Heart left ventricle (tissue), 16 donors: ENCODE data around the gene MED15. TPM values are rescaled to one million over a fixed set of nuclear protein-coding genes. Genes with fewer than 3 reads are reported as not detected.

Source experiments
- ATAC-seq, 4 donors: fragments of 200-7000 bp; cut with Tn5 transposase; one replicate each; pipeline ENCODE4 v1.9.1; 2020 to 2022; ENCODE audit warnings: moderate library complexity in 4 of 4, mild to moderate bottlenecking in 3 of 4, moderate number of reproducible peaks in 1 of 4
- DNase-seq, 5 donors: peaks; one replicate each; pipeline ENCODE4 v3.0.0-alpha.2; 2020
- H3K27ac ChIP-seq, 12 donors: fragments of 200-600 bp; sonication (generic) in 4 of 12; one replicate each; pipeline versions ENCODE4 v1.5.0 to v1.8.0; 2016 to 2022; ENCODE audit warnings: mild to moderate bottlenecking in 2 of 12
- H3K27me3 ChIP-seq, 9 donors: fragments of 200-600 bp; sonication (generic) in 2 of 9; one replicate each; pipeline versions ENCODE4 v1.5.1 to v1.8.0; 2016 to 2022; ENCODE audit warnings: mild to moderate bottlenecking in 3 of 9
- H3K36me3 ChIP-seq, 9 donors: fragments of 200-600 bp; sonication (generic) in 2 of 9; one replicate each; pipeline versions ENCODE4 v1.5.0 to v1.8.0; 2018 to 2022; ENCODE audit warnings: mild to moderate bottlenecking in 2 of 9
- H3K4me1 ChIP-seq, 12 donors: fragments of 200-600 bp; sonication (generic) in 4 of 12; one replicate each; pipeline versions ENCODE4 v1.5.0 to v1.8.0; 2016 to 2022; ENCODE audit warnings: mild to moderate bottlenecking in 3 of 12
- H3K4me3 ChIP-seq, 12 donors: fragments of 200-600 bp; sonication (generic) in 4 of 12; one replicate each; pipeline versions ENCODE4 v1.5.0 to v1.8.0; 2017 to 2022; ENCODE audit warnings: mild to moderate bottlenecking in 9 of 12, moderate library complexity in 4 of 12
- H3K9me3 ChIP-seq, 12 donors: fragments of 200-600 bp; sonication (generic) in 4 of 12; one replicate each; pipeline versions ENCODE4 v1.5.0 to v1.8.0; 2016 to 2022; ENCODE audit warnings: mild to moderate bottlenecking in 1 of 12
- CTCF ChIP-seq, 12 donors: fragments of 200-600 bp; sonication (generic) in 4 of 12; IDR thresholded peaks; one replicate each; pipeline versions ENCODE4 v1.5.0 to v1.8.0; 2018 to 2022; ENCODE audit warnings: antibody characterized with exemption in 12 of 12, mild to moderate bottlenecking in 5 of 12
- POLR2A ChIP-seq, 2 donors: fragments of 450-650 bp; IDR thresholded peaks; one replicate each; pipeline ENCODE4 v1.6.1; 2017; ENCODE audit warnings: antibody characterized with exemption in 2 of 2, mild to moderate bottlenecking in 2 of 2, moderate library complexity in 2 of 2
- WGBS, 4 donors: extraction: QIAGEN DNeasy Blood & Tissue Kit in 2 of 4; methylation state at CpG; one replicate each; pipeline versions ENCODE4 v1.1.5 to v1.1.7; 2013 to 2018; 5-methylcytosine and 5-hydroxymethylcytosine counted together
- intact Hi-C, 10 donors: fragments of 100-400 bp; cut with DNase I; formaldehyde crosslinking; loops; one replicate each; pipeline versions ENCODE4 v1.11.1 to v1.14.2; 2022
- polyA plus RNA-seq, 2 donors: library from polyadenylated mRNA; stranded (reverse); fragments of 200-250 nt; gene quantifications; one replicate each; pipeline ENCODE4 v1.2.3, GENCODE V29; 2013
- total RNA-seq, 9 donors: library from RNA; depleted of rRNA in 2 of 9; stranded (reverse); fragments of >200 nt in 2 of 9; fragmentation: NEBNext Ultra II Directional in 3 of 9; extraction: Animal tissue kit (Norgen Biotek cat#: 25700) in 3 of 9; gene quantifications; one replicate each; pipeline versions ENCODE4 v1.1.0 to v1.2.4, GENCODE V29; 2016 to 2023
- donor health status: ischemic (EF 13 %, LVEDD 7.1; RV severe dilation, severe dysfunction).
- donor health status: healthy with polysubstance abuse.
- donor health status: DM: no; HTN: yes; CAD: no.
- donor health status: DM: no; HTN: no; CAD: no.
- donor health status: ischemic (EF 25% LVEDD 6.9; RV normal size, moderate dysfunction).
- donor health status: ischemic (EF 25% LVEDD 5.7; RV mildly dilated, moderate dysfunction).
- donor health status: healthy.
- donor health status: DM: yes; HTN: yes; CAD: no.
- donor health status: ischemic (EF 35%, LVEDD 5.7; RV mildly dilated, moderate dysfunction).
- donor health status: nonischemic (EF 11% LVEDD 7.7; RV severe dilation, severe dysfunction).
- donor health status: DM: yes; HTN: yes; CAD: no.
- donor health status: PGD.
- donor health status: ischemic (EF 29% LVEDD 5.4; RV normal size, mild dysfunction).
- donor health status: nonischemic (EF 23%, LVEDD 6.1; RV moderate dilation, normal function).

MED15 gene
- total and polyA plus RNA-seq, 11 donors, result 27.9 to 78.3 (median 43.0) TPM

- no peak overlapping the region for H3K4me3 ChIP-seq
- intact Hi-C loops, result no loop called here
- TF ChIP-seq POLR2A (IDR thresholded peaks at IDR 0.05) (no peak), CTCF (IDR thresholded peaks at IDR 0.05) (no peak)
- ATAC-seq (no peak), DNase-seq (no peak)
- WGBS, 4 donors, result 93 to 98% (median 96%) methylated on average over 7 of the region's 7 CpGs
- no peaks in the 10 kb centered on the region for H3K9me3 ChIP-seq
- H3K36me3 ChIP-seq, result peaks cover 0 to 40% (median 13%) of the 10 kb centered on the region in 9 donors
- peaks cover 17 to 76% (median 65%) of the 10 kb centered on the region in 12 donors for H3K4me1 ChIP-seq
- H3K27me3 ChIP-seq, result no peaks in the 10 kb centered on the region
- no peak overlapping the region for H3K27ac ChIP-seq
These were observed 21.1 kb downstream of the MED15 start for GRCh38 chr22:20528405-20528978.

GRCh38 chr22:20530368-20531153 is 23.2 kb downstream of the MED15 start:
- H3K27me3 ChIP-seq, result no peaks in the 10 kb centered on the region
- no peak overlapping the region for H3K4me3 ChIP-seq
- TF ChIP-seq CTCF (IDR thresholded peaks at IDR 0.05), result no peak
- no peak for TF ChIP-seq POLR2A (IDR thresholded peaks at IDR 0.05)
- peaks cover 0 to 54% (median 13%) of the 10 kb centered on the region in 9 donors for H3K36me3 ChIP-seq
- intact Hi-C loops, result loop anchor here in 1 of 10 donors (2.0 kb wide), 1 partner anchor 22 kb away; no protein-coding TSS in a partner anchor
- peak in 2 of 5 donors; percentile 28 to 36 for DNase-seq
- H3K4me1 ChIP-seq, result peaks cover 17 to 78% (median 67%) of the 10 kb centered on the region in 12 donors
- 50 to 67% (median 60%) methylated on average over 15 of the region's 15 CpGs for WGBS, 4 donors
- H3K9me3 ChIP-seq, result no peaks in the 10 kb centered on the region
- H3K27ac ChIP-seq, result peak overlapping the region; percentile 1 to 90 (median 78)
- peak; percentile 3 to 26 (median 13) for ATAC-seq

GRCh38 chr22:20531154-20531403 is 23.7 kb downstream of the MED15 start:
- Histone ChIP-seq H3K27me3 (no peaks in the 10 kb centered on the region), H3K9me3 (no peaks in the 10 kb centered on the region), H3K27ac (peak overlapping the region; percentile 1 to 90 (median 78)), H3K4me3 (no peak overlapping the region), H3K4me1 (peaks cover 17 to 78% (median 64%) of the 10 kb centered on the region in 12 donors), H3K36me3 (peaks cover 0 to 48% (median 12%) of the 10 kb centered on the region in 9 donors)
- 18 to 28% (median 23%) methylated on average over 1 of the region's 1 CpG for WGBS, 4 donors
- DNase-seq, result no peak
- ATAC-seq, result no peak
- intact Hi-C loops, result loop anchor here in 1 of 10 donors (2.0 kb wide), 1 partner anchor 22 kb away; no protein-coding TSS in a partner anchor
- TF ChIP-seq POLR2A (IDR thresholded peaks at IDR 0.05) (no peak), CTCF (IDR thresholded peaks at IDR 0.05) (no peak)
